ENCODE data around the gene COCH. TPM values are rescaled to one million over a fixed set of nuclear protein-coding genes. Genes with fewer than 3 reads are reported as not detected.
A peak's percentile ranks its signal among the peaks of the same experiment; 100 is the strongest.

The COCH gene
- polyA plus RNA-seq (2011; rRNA removed) (0.17 and 0.19 TPM in 2 replicates), polyA minus RNA-seq (2011; rRNA and poly(A)+ RNA removed) (0.13 TPM in 1 of 2 replicates, not detected in the other)

- no peak for DNase-seq (ENCODE audit: low read depth, low spot score)
- H3K27me3 ChIP-seq (ENCODE audit: control insufficient read depth, insufficient read depth, low read length) = peaks cover 52% of the 10 kb centered on the region
- CTCF ChIA-PET = interaction anchor here (0.6 kb wide), 1 partner anchor 1226 kb away, joined by 4 read pairs; no protein-coding TSS in a partner anchor
- TF ChIP-seq CTCF (IDR thresholded peaks at IDR 0.05; ENCODE audit: low read depth, low read length) = peak; percentile 7; the same call in 1 of the 2 replicates
- H3K27ac ChIP-seq (ENCODE audit: low read depth, low read length) = no peak within 1 kb of the TSS
- POLR2A ChIA-PET = no interaction called here
- peak within 1 kb of the TSS; percentile 50 for H3K4me3 ChIP-seq (ENCODE audit: low read depth, low read length)
- peaks cover 4% of the 10 kb centered on the region; the same call in 1 of the 2 replicates for H3K9me3 ChIP-seq (ENCODE audit: control insufficient read depth, insufficient read depth, low read length)
These were observed at the start of gene COCH for GRCh38 chr14:30874120-30874998. COCH (plus strand) TSS chr14:30874559; CDS start chr14:30874939, 380 bp downstream.

GRCh38 chr14:30826070-30826469 is 48.3 kb upstream of the COCH start:
- no peaks in the 10 kb centered on the region for H3K27me3 ChIP-seq (ENCODE audit: control insufficient read depth, insufficient read depth, low read length)
- TF ChIP-seq CTCF (IDR thresholded peaks at IDR 0.05; ENCODE audit: low read depth, low read length) = no peak
- no peak overlapping the region for H3K27ac ChIP-seq (ENCODE audit: low read depth, low read length)
- ChIA-PET CTCF (no interaction called here), POLR2A (no interaction called here)
- H3K4me3 ChIP-seq (ENCODE audit: low read depth, low read length) = no peak overlapping the region
- no peaks in the 10 kb centered on the region for H3K9me3 ChIP-seq (ENCODE audit: control insufficient read depth, insufficient read depth, low read length)
- DNase-seq (ENCODE audit: low read depth, low spot score) = no peak

GRCh38 chr14:30829853-30830252 is 44.5 kb upstream of the COCH start:
- Histone ChIP-seq H3K27ac (ENCODE audit: low read depth, low read length) (no peak overlapping the region), H3K9me3 (ENCODE audit: control insufficient read depth, insufficient read depth, low read length) (peaks cover 5% of the 10 kb centered on the region), H3K27me3 (ENCODE audit: control insufficient read depth, insufficient read depth, low read length) (no peaks in the 10 kb centered on the region), H3K4me3 (ENCODE audit: low read depth, low read length) (no peak overlapping the region)
- POLR2A ChIA-PET = no interaction called here
- DNase-seq (ENCODE audit: low read depth, low spot score) = no peak
- CTCF ChIA-PET = no interaction called here
- TF ChIP-seq CTCF (IDR thresholded peaks at IDR 0.05; ENCODE audit: low read depth, low read length) = no peak

- DNase-seq (ENCODE audit: low read depth, low spot score) = no peak
- Histone ChIP-seq H3K9me3 (ENCODE audit: control insufficient read depth, insufficient read depth, low read length) (peaks cover 5% of the 10 kb centered on the region), H3K4me3 (ENCODE audit: low read depth, low read length) (no peak overlapping the region), H3K27ac (ENCODE audit: low read depth, low read length) (no peak overlapping the region), H3K27me3 (ENCODE audit: control insufficient read depth, insufficient read depth, low read length) (no peaks in the 10 kb centered on the region)
- ChIA-PET POLR2A (no interaction called here), CTCF (no interaction called here)
- TF ChIP-seq CTCF (IDR thresholded peaks at IDR 0.05; ENCODE audit: low read depth, low read length) = no peak
These were observed 40.0 kb upstream of the COCH start for GRCh38 chr14:30834353-30834752.

- TF ChIP-seq CTCF (IDR thresholded peaks at IDR 0.05; ENCODE audit: low read depth, low read length) = no peak
- Histone ChIP-seq H3K27me3 (ENCODE audit: control insufficient read depth, insufficient read depth, low read length) (no peaks in the 10 kb centered on the region), H3K4me3 (ENCODE audit: low read depth, low read length) (no peak overlapping the region), H3K27ac (ENCODE audit: low read depth, low read length) (no peak overlapping the region), H3K9me3 (ENCODE audit: control insufficient read depth, insufficient read depth, low read length) (peaks cover 5% of the 10 kb centered on the region)
- no peak for DNase-seq (ENCODE audit: low read depth, low spot score)
- ChIA-PET POLR2A (no interaction called here), CTCF (no interaction called here)
These were observed 36.0 kb upstream of the COCH start for GRCh38 chr14:30838351-30838750.

All from AG04450 (cell line).